NCI-H345 treated with DMSO at 0.1 percent for 48 hours (cell line): ENCODE results near the gene GCC1.

Source experiments
- DNase-seq: peaks from one replicate; lab custom pipeline; 2025; ENCODE audit not compliant: unreplicated experiment; lab: John Stamatoyannopoulos, UW

Gene GCC1

GRCh38 chr7:127585044-127585953, at the start of gene GCC1:
Gene GCC1, minus strand, starts transcription at chr7:127585596. Its CDS starts 414 bp downstream, at chr7:127585182.
- peak; percentile 73 for DNase-seq

DNA sequence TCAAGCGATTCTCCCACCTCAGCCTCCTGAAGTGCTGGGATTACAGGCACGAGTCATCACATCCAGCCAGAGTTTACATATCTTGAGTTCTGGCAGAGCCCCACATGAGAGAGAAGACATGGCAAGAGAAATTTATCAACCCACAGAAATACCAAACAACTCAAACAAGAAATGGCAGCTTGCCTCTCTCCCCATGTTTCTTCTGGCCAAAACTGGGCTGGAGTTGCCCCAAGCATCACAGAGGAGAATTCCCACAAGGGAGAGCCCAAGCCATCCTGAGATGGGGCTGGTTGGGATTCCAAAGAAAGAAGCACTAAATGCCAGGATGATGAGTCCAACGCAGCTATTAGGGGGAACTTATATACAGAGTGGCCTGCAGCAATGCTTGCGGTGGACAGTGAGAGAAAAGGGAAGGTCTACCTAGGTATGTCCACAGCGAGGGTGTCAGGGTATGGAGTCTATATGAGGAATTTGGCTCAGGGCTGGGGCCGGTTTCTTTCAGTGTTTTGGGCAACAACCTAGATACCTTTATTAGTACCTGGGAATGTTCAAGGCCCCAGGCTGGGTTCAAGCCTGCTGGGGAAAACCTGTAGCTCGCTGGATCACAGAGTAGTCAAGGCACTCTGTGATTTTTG, 47.0 kb upstream of the GCC1 start:
- no peak for DNase-seq

GRCh38 chr7:127629268-127629854, 44.0 kb upstream of the GCC1 start:
- no peak for DNase-seq

DNA sequence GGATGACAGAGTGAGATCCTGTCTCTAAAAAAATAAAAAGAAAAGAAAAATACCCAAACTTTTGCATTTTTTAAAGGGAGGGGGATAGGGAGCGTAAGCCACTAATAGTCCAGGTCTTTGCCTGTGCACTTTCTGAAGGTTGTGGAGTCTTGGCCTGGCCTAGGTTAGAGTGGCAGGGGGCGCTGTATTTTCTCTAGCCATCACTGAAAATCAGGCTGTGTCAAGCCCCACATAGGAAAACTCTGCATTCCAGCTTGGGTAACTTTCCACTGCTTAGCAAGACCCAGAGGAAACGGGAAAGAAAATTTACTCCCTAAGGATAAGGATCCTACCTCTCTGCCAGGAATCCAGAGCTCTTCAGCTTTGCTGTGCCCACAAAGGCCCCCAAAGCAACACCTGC, 43.0 kb upstream of the GCC1 start:
- DNase-seq: no peak

- DNase-seq: no peak
Measured at GRCh38 chr7:127625331-127625730, 39.9 kb upstream of the GCC1 start.

- DNase-seq: no peak
Measured at GRCh38 chr7:127620406-127621233, 35.2 kb upstream of the GCC1 start.

GRCh38 chr7:127619681-127620405, 34.4 kb upstream of the GCC1 start:
- no peak for DNase-seq

DNA sequence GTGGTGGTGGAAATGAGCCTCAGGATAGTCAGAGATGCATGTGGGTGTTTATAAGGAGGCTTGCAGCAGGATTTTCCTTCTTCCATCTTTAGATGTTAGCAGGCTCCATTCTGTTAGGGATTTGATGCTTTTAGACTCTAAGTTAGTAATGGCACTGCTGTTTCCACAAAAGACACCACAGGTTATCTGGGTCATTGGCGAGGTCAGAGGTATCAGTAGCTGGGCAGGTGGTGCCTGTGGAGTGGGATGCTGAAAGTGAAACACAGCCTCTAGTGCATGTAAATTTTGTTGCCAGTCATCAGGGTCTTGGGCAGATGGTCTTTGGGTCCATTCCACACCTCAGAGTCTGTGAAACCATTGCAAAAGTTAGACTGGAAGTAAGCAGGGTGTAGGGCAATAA, 33.4 kb upstream of the GCC1 start:
- no peak for DNase-seq

DNA sequence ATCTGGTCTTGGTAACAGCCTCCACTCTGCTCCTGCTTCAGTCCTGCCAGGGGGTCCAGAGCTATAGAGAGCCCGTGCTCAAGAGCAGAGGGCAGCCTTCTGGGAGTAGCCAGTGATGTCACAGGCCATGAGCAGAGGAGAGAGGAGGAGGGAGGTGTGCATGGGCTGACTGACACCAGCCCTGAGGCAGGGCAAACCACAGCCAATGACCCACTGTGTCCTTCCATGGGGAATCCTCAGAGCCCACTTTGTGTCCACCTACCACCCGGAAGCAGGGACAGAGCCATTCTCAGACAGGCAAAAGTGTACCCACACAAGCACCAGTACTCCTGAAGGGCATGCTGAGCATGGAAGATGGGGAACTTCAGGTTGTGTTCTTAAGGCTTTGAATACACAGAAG, 32.6 kb upstream of the GCC1 start, which contains the start of gene PAX4:
PAX4 (minus strand) TSS at position 101 of the 400 bp plus-strand sequence. CDS start 2,214 bp downstream, outside the sequence.
- DNase-seq: no peak

DNA sequence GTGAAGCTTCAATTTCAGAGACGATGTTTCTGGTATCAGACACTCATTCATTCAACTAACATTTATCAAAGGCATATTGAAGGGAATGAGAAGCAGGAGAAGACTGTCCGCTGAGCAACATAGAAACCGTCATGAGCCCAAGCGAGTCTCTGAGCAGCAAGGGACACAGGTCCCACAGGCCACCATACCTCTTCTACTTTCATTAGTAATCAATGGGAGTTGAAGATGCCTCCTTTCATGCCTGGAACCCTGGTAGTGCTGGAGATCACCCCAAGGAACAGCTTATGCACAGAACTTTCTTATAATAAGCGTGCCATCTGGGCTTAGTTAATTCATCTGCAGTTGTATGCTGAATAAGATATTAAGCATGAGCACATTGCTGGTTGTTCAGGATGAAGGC, 31.3 kb upstream of the GCC1 start:
- DNase-seq: no peak

DNA sequence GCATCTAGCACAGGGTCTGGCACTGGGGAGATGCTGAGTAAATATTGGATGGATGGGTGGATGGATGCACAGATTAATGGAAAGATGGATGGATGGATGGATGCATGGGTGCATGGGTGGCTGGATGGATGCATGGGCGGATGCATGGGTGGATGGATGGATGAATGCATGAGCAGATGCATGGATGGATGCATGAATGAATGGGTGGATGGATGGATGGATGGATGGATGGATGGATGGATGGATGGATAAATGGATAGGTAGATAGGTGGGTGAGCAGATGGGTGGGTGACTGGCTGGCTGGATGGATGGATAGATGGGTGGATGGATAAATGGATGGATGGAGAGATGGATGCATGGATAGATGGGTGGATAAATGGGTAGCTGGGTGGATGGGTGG, 26.9 kb upstream of the GCC1 start:
- DNase-seq: no peak

- DNase-seq: no peak
Measured at GRCh38 chr7:127609297-127609696, 23.9 kb upstream of the GCC1 start.

- no peak for DNase-seq
Measured at GRCh38 chr7:127608446-127608845, 23.1 kb upstream of the GCC1 start.

- no peak for DNase-seq
Measured at GRCh38 chr7:127600885-127601284, 15.5 kb upstream of the GCC1 start.

- DNase-seq: no peak
Measured at GRCh38 chr7:127598318-127598717, 12.9 kb upstream of the GCC1 start.

GRCh38 chr7:127595737-127596136, 10.3 kb upstream of the GCC1 start:
- no peak for DNase-seq

- no peak for DNase-seq
Measured at GRCh38 chr7:127594490-127594889, 9.1 kb upstream of the GCC1 start.

DNA sequence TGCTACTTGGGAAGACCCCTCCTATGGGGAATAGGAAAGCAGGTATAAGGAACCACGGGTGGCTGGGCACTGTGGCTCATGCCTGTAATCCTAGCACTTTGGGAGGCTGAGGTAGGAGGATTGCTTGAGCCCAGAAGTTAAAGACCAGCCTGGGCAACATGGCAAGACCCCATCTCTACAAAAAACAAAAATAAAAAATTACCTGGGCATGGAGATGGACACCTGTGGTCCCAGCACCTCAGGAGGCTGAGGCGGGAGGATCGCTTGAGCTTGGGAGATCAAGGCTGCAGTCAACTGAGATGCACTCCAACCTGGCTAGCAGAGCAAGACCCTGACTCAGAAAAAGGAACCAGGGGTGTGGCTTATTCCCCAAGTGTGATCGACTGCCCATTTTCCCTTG, 7.2 kb upstream of the GCC1 start:
- DNase-seq: no peak

- DNase-seq: no peak
Measured at GRCh38 chr7:127591591-127591990, 6.2 kb upstream of the GCC1 start.

DNA sequence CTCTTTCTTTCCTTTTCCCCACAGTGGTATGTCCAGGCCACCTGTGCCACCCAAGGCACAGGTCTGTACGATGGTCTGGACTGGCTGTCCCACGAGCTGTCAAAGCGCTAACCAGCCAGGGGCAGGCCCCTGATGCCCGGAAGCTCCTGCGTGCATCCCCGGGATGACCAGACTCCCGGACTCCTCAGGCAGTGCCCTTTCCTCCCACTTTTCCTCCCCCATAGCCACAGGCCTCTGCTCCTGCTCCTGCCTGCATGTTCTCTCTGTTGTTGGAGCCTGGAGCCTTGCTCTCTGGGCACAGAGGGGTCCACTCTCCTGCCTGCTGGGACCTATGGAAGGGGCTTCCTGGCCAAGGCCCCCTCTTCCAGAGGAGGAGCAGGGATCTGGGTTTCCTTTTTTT, 5.8 kb upstream of the GCC1 start:
- no peak for DNase-seq
